Mammary epithelial cell (primary cell): Measurements from ENCODE around the gene CCDC32.

Source experiments
- CTCF ChIP-seq, 2 donors: IDR thresholded peaks in 1 of 2; conservative IDR thresholded peaks in 1 of 2; 2 replicates each; pipeline ENCODE4 v1.5.1; 2011 to 2012; ENCODE audit warnings: inconsistent platforms in 2 of 2, low read length in 2 of 2, mild to moderate bottlenecking in 2 of 2, control low read depth in 1 of 2, low read depth in 1 of 2; ENCODE audit not compliant: insufficient read depth in 1 of 2; ENCODE audit errors: extremely low read depth in 1 of 2
- EZH2 ChIP-seq: IDR thresholded peaks from 2 replicates; pipeline ENCODE4 v1.6.1; 2012; ENCODE audit warnings: low read length, inconsistent platforms, borderline replicate concordance

GRCh38 chr15:40512440-40512839 is 52.4 kb downstream of the CCDC32 start:
- TF ChIP-seq CTCF (conservative IDR thresholded peaks at IDR 0.05 in 1 of 2, IDR thresholded peaks at IDR 0.05 in 1 of 2; ENCODE audit: extremely low read depth in 1 of 2, insufficient read depth in 1 of 2, low read depth in 1 of 2, low read length in 2 of 2) (no peak), EZH2 (no peak)
